WERI-Rb-1 (cell line): Measurements from ENCODE around the gene ARHGEF25.

Experiments
- DNase-seq: peaks from one replicate; pipeline ENCODE4 v3.0.0-alpha.2; 2020
- H3K27ac ChIP-seq: fragments of 250-450 bp; sonication (Bioruptor Pico); 2 replicates; pipeline ENCODE4 v1.5.1; 2020; ENCODE audit warnings: mild to moderate bottlenecking, moderate library complexity
- H3K27me3 ChIP-seq: fragments of 250-450 bp; sonication (Bioruptor Pico); 2 replicates; pipeline ENCODE4 v1.5.1; 2021; ENCODE audit warnings: mild to moderate bottlenecking, low read depth, moderate library complexity; ENCODE audit not compliant: insufficient read depth, severe bottlenecking
- H3K36me3 ChIP-seq: fragments of 250-450 bp; sonication (Bioruptor Pico); 2 replicates; pipeline ENCODE4 v1.5.1; 2020; ENCODE audit warnings: mild to moderate bottlenecking, moderate library complexity
- H3K4me3 ChIP-seq: 2 replicates; pipeline ENCODE4 v1.5.1; 2011; ENCODE audit warnings: low read depth, mild to moderate bottlenecking, control low read depth, low read length
- H3K9me3 ChIP-seq: fragments of 250-450 bp; sonication (Bioruptor Pico); 2 replicates; pipeline ENCODE4 v1.5.1; 2021; ENCODE audit warnings: mild to moderate bottlenecking, moderate library complexity; ENCODE audit not compliant: severe bottlenecking
- CTCF ChIP-seq: IDR thresholded peaks from 2 replicates; pipeline ENCODE4 v1.5.1; 2011; ENCODE audit warnings: low read depth, mild to moderate bottlenecking, control low read depth, inconsistent platforms, low read length

ARHGEF25 gene

GRCh38 chr12:57623385-57623784 is 12.2 kb downstream of the ARHGEF25 start:
- Histone ChIP-seq H3K4me3 (no peak overlapping the region), H3K27ac (no peak overlapping the region), H3K9me3 (no peaks in the 10 kb centered on the region), H3K36me3 (peaks cover 84% of the 10 kb centered on the region), H3K27me3 (no peaks in the 10 kb centered on the region)
- DNase-seq = no peak
- TF ChIP-seq CTCF = no peak

GRCh38 chr12:57623811-57624390 is 12.7 kb downstream of the ARHGEF25 start:
- TF ChIP-seq CTCF = no peak
- Histone ChIP-seq H3K27ac (no peak overlapping the region), H3K4me3 (no peak overlapping the region), H3K9me3 (no peaks in the 10 kb centered on the region), H3K27me3 (no peaks in the 10 kb centered on the region), H3K36me3 (peaks cover 88% of the 10 kb centered on the region)
- no peak for DNase-seq

- no peak for TF ChIP-seq CTCF
- H3K36me3 ChIP-seq = peaks cover 88% of the 10 kb centered on the region
- no peak overlapping the region for H3K27ac ChIP-seq
- no peaks in the 10 kb centered on the region for H3K27me3 ChIP-seq
- no peak for DNase-seq
- H3K4me3 ChIP-seq = no peak overlapping the region
- H3K9me3 ChIP-seq = no peaks in the 10 kb centered on the region
Observed at GRCh38 chr12:57624441-57625220, 13.4 kb downstream of the ARHGEF25 start.

- H3K36me3 ChIP-seq = peaks cover 84% of the 10 kb centered on the region
- no peak overlapping the region for H3K4me3 ChIP-seq
- DNase-seq = no peak
- no peaks in the 10 kb centered on the region for H3K27me3 ChIP-seq
- no peak overlapping the region for H3K27ac ChIP-seq
- no peaks in the 10 kb centered on the region for H3K9me3 ChIP-seq
- no peak for TF ChIP-seq CTCF
Observed at GRCh38 chr12:57625261-57626032, 14.2 kb downstream of the ARHGEF25 start.

- Histone ChIP-seq H3K4me3 (no peak overlapping the region), H3K27me3 (no peaks in the 10 kb centered on the region), H3K36me3 (peaks cover 82% of the 10 kb centered on the region), H3K27ac (no peak overlapping the region), H3K9me3 (no peaks in the 10 kb centered on the region)
- TF ChIP-seq CTCF = no peak
- no peak for DNase-seq
Observed at GRCh38 chr12:57626111-57626920, 15.1 kb downstream of the ARHGEF25 start.
